Prostate gland (tissue), 2 donors: ENCODE data around the gene KIF12. TPM values are rescaled to one million over a fixed set of nuclear protein-coding genes. Genes with fewer than 3 reads are reported as not detected.

ENCODE experiments used
- DNase-seq: peaks from one replicate; pipeline ENCODE4 v3.0.0-alpha.2; 2019; ENCODE audit warnings: low spot score
- H3K27ac ChIP-seq, 2 donors: fragments of 200-600 bp; sonication (generic); 2 replicates each; pipeline ENCODE4 v1.5.1; 2017 to 2019
- H3K27me3 ChIP-seq: fragments of 200-600 bp; sonication (generic); replicated peaks from 2 replicates; pipeline ENCODE4 v1.5.1; 2019; ENCODE audit not compliant: insufficient read depth
- H3K36me3 ChIP-seq, 2 donors: fragments of 200-600 bp; sonication (generic); 1 replicate in 1 of 2; 2 replicates in 1 of 2; pipeline versions ENCODE4 v1.5.1 to v1.8.1; 2017 to 2019
- H3K4me1 ChIP-seq: fragments of 200-600 bp; sonication (generic); replicated peaks from 2 replicates; pipeline ENCODE4 v1.5.1; 2019
- H3K4me3 ChIP-seq, 2 donors: fragments of 200-600 bp; sonication (generic); 2 replicates each; pipeline ENCODE4 v1.5.1; 2017 to 2019
- H3K9me3 ChIP-seq: fragments of 200-600 bp; sonication (generic); 2 replicates; pipeline ENCODE4 v1.5.1; 2017
- POLR2A ChIP-seq: fragments of 450-650 bp; IDR thresholded peaks from one replicate; pipeline ENCODE4 v1.6.1; 2016; ENCODE audit warnings: antibody characterized with exemption, mild to moderate bottlenecking
- POLR2AphosphoS5 ChIP-seq: sonication (generic); formaldehyde crosslinking; IDR thresholded peaks from one replicate; pipeline ENCODE4 v1.6.1; 2017; ENCODE audit warnings: antibody characterized with exemption
- WGBS: methylation state at CpG from one replicate; pipeline ENCODE4 v1.1.5; 2018; 5-methylcytosine and 5-hydroxymethylcytosine counted together
- intact Hi-C: fragments of 100-400 bp; cut with DNase I; formaldehyde crosslinking; loops from one replicate; pipeline ENCODE4 v1.14.2; 2022
- total RNA-seq, 2 donors: library from RNA; depleted of rRNA; stranded (reverse); fragments of >200 nt; gene quantifications; one replicate each; pipeline ENCODE4 v1.1.0, GENCODE V29; 2016
- TF ChIP-seq, protein P1 (sequence below), 4 experiments: fragments of 200-600 bp in 2 of 4; fragments of 450-650 bp in 2 of 4; sonication (generic) in 2 of 4; IDR thresholded peaks; 1 replicate in 3 of 4; 2 replicates in 1 of 4; pipeline ENCODE4 v1.5.1; 2016 to 2019; ENCODE audit warnings: antibody characterized with exemption in 4 of 4, mild to moderate bottlenecking in 2 of 4, moderate library complexity in 2 of 4

KIF12 gene
- total RNA-seq, 2 donors from 2014 or later, result 8.4 to 21.5 TPM

- WGBS, result 55% methylated on average over 10 of the region's 10 CpGs
- H3K27me3 ChIP-seq, result no peaks in the 10 kb centered on the region
- H3K4me1 ChIP-seq, result no peaks in the 10 kb centered on the region
- intact Hi-C loops, result loop anchor here (2.0 to 5.0 kb wide), 2 partner anchors 75 to 209 kb away; partner anchors contain the start of gene COL27A1
- no peak overlapping the region for H3K4me3 ChIP-seq
- DNase-seq, result peak; percentile 93
- no peaks in the 10 kb centered on the region for H3K36me3 ChIP-seq
- TF ChIP-seq POLR2AphosphoS5 (peak; percentile 85), POLR2A (no peak)
- TF ChIP-seq, protein P1, sequence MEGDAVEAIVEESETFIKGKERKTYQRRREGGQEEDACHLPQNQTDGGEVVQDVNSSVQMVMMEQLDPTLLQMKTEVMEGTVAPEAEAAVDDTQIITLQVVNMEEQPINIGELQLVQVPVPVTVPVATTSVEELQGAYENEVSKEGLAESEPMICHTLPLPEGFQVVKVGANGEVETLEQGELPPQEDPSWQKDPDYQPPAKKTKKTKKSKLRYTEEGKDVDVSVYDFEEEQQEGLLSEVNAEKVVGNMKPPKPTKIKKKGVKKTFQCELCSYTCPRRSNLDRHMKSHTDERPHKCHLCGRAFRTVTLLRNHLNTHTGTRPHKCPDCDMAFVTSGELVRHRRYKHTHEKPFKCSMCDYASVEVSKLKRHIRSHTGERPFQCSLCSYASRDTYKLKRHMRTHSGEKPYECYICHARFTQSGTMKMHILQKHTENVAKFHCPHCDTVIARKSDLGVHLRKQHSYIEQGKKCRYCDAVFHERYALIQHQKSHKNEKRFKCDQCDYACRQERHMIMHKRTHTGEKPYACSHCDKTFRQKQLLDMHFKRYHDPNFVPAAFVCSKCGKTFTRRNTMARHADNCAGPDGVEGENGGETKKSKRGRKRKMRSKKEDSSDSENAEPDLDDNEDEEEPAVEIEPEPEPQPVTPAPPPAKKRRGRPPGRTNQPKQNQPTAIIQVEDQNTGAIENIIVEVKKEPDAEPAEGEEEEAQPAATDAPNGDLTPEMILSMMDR (IDR thresholded peaks at IDR 0.05), result peak; percentile 93 to 96 (median 94)
- H3K27ac ChIP-seq, result no peak overlapping the region
- no peaks in the 10 kb centered on the region for H3K9me3 ChIP-seq
These were observed 16.9 kb downstream of the KIF12 start for GRCh38 chr9:114082017-114082762.

- Histone ChIP-seq H3K4me1 (no peaks in the 10 kb centered on the region), H3K27me3 (no peaks in the 10 kb centered on the region), H3K9me3 (no peaks in the 10 kb centered on the region), H3K4me3 (no peak overlapping the region), H3K36me3 (no peaks in the 10 kb centered on the region), H3K27ac (peak overlapping the region; percentile 63 to 64)
- TF ChIP-seq POLR2AphosphoS5 (no peak), POLR2A (no peak)
- TF ChIP-seq, protein P1 (IDR thresholded peaks at IDR 0.05), result no peak
- 87% methylated on average over 6 of the region's 6 CpGs for WGBS
- no peak for DNase-seq
- intact Hi-C loops, result loop anchor here (2.0 to 5.0 kb wide), 2 partner anchors 76 to 209 kb away; partner anchors contain the start of gene COL27A1
These were observed 17.6 kb downstream of the KIF12 start for GRCh38 chr9:114081441-114082016.

DNA sequence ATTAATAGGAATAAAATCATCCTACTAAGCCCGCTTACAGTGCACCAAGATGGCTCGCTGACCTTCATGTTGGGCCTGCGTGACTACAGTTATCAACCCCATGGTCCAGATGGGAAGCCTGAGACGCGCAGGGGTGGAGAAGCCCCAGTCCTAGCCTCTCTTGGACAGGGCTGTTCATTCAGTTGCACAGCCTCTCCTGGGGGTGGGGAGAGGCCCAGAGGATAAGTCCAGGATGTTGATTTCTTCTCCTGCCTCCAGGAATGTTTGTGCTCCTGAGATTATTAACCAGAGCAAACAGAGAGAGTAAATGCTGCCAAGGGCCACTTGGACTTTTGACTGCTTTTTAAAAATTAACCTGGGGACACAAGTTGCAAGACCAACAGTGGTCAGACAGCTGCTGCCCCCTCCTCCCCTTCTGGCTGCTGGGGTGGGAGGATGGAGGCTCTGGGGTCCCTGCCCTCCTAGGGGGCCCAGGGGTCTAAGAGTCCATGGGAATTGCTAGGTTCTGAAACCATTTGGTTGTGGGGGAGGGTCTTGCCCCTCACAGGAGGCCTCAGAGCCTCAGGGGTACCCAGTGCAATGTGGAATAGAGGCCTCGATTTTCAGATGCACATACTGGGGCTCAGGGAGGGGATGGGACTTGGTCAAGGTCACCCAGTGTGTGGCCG lies 18.2 kb downstream of the KIF12 start:
- Histone ChIP-seq H3K4me1 (no peaks in the 10 kb centered on the region), H3K27ac (peak overlapping the region; percentile 63 to 64), H3K9me3 (no peaks in the 10 kb centered on the region), H3K36me3 (no peaks in the 10 kb centered on the region), H3K27me3 (no peaks in the 10 kb centered on the region), H3K4me3 (no peak overlapping the region)
- WGBS, result 64% methylated on average over 7 of the region's 7 CpGs
- peak; percentile 46 for TF ChIP-seq POLR2AphosphoS5
- TF ChIP-seq POLR2A, result no peak
- TF ChIP-seq, protein P1 (IDR thresholded peaks at IDR 0.05), result peak in 1 of 4 experiments; percentile 2
- intact Hi-C loops, result loop anchor here (5.0 kb wide), 1 partner anchor 76 kb away; the partner anchor contains the start of gene COL27A1
- DNase-seq, result peak; percentile 57

GRCh38 chr9:114080195-114080772 lies 18.8 kb downstream of the KIF12 start:
- Histone ChIP-seq H3K4me1 (no peaks in the 10 kb centered on the region), H3K27ac (peak overlapping the region; percentile 63 to 64), H3K9me3 (no peaks in the 10 kb centered on the region), H3K4me3 (no peak overlapping the region), H3K36me3 (no peaks in the 10 kb centered on the region), H3K27me3 (no peaks in the 10 kb centered on the region)
- DNase-seq, result peak; percentile 43
- intact Hi-C loops, result loop anchor here (5.0 kb wide), 1 partner anchor 77 kb away; the partner anchor contains the start of gene COL27A1
- 73% methylated on average over 5 of the region's 5 CpGs for WGBS
- TF ChIP-seq POLR2AphosphoS5 (no peak), POLR2A (no peak)
- TF ChIP-seq, protein P1 (IDR thresholded peaks at IDR 0.05), result no peak
